ENCODE results near the gene NR3C1.

DNA sequence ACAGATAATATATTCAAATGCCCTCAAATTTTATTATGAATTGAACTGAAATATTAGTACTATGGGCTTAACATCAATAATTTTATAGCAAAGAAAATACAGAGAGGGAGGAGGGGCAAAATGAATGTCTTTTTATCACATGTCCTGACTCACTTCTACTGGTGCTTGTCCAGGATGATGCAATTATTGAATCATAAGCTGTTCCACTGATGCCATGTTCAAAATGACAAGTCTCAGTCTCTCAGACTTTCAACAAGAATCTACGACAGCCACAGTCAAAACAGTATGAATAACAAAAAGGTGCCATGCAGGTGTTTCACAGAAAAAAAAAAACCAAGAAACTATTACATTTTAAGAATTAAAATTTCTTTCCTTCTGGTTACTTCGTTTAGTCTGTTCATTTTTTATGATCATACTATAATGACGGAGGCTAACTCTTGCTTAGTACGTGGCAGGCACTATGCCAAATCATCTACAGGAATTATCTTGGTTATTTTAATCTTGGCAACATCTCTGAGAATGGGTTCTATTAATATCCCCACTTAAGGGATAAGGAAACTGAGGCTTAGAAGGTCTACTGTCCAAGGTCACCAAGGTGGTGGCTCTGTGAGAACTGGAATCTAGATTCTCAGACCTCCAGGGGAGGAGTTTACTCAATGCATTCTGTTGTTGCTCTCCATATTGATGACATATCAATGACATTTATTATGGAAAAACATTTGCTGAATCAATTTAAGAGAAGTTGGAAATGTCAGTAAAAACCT, 61.5 kb downstream of the NR3C1 start:
- TF ChIP-seq CTCF (conservative IDR thresholded peaks at IDR 0.05; ENCODE audit: low read depth, low read length) (no peak), EZH2 (IDR thresholded peaks at IDR 0.05; ENCODE audit: borderline replicate concordance, low read depth, low read length, poor library complexity, severe bottlenecking) (no peak)

Measured in A673 (cell line).